Measurements from ENCODE around the gene KCNAB2. TPM values are rescaled to one million over a fixed set of nuclear protein-coding genes. Genes with fewer than 3 reads are reported as not detected.

KCNAB2 gene
- total RNA-seq, 4 donors from 2014 or later = 10.9 to 12.6 (median 11.7) TPM

- no peak for TF ChIP-seq POLR2AphosphoS5 (IDR thresholded peaks at IDR 0.05)
- no peak for TF ChIP-seq CTCF (IDR thresholded peaks at IDR 0.05)
- TF ChIP-seq EP300 (IDR thresholded peaks at IDR 0.05) = no peak
- TF ChIP-seq POLR2A (IDR thresholded peaks at IDR 0.05) = no peak
- peaks cover 0 to 9% (median 0%) of the 10 kb centered on the region in 3 donors for H3K4me1 ChIP-seq
- H3K27me3 ChIP-seq = peaks cover 2% of the 10 kb centered on the region
- H3K36me3 ChIP-seq = peaks cover 0 to 5% of the 10 kb centered on the region in 2 donors
- H3K4me3 ChIP-seq = no peak overlapping the region
- H3K9me3 ChIP-seq = no peaks in the 10 kb centered on the region
- WGBS, 2 donors (ENCODE audit: low coverage in 1 of 2) = 73 to 100% methylated on average over 1 to 4 of the region's 14 CpGs
- no peak for ATAC-seq
- no peak overlapping the region for H3K27ac ChIP-seq
Measured at GRCh38 chr1:6048179-6048867, 2.6 kb downstream of the KCNAB2 start.

GRCh38 chr1:6049419-6049818 lies 3.7 kb downstream of the KCNAB2 start:
- 89% methylated on average over 1 of the region's 6 CpGs; no CpG with 5 or more reads in 1 of the 2 donors for WGBS, 2 donors (ENCODE audit: low coverage in 1 of 2)
- Histone ChIP-seq H3K4me1 (peaks cover 0 to 10% (median 0%) of the 10 kb centered on the region in 3 donors), H3K27me3 (no peaks in the 10 kb centered on the region), H3K4me3 (no peak overlapping the region), H3K36me3 (no peaks in the 10 kb centered on the region), H3K27ac (no peak overlapping the region), H3K9me3 (no peaks in the 10 kb centered on the region)
- no peak for TF ChIP-seq POLR2AphosphoS5 (IDR thresholded peaks at IDR 0.05)
- TF ChIP-seq POLR2A (IDR thresholded peaks at IDR 0.05) = no peak
- no peak for TF ChIP-seq CTCF (IDR thresholded peaks at IDR 0.05)
- TF ChIP-seq EP300 (IDR thresholded peaks at IDR 0.05) = no peak
- ATAC-seq = no peak

- TF ChIP-seq POLR2A (IDR thresholded peaks at IDR 0.05) = no peak
- TF ChIP-seq EP300 (IDR thresholded peaks at IDR 0.05) = no peak
- no peak for TF ChIP-seq CTCF (IDR thresholded peaks at IDR 0.05)
- TF ChIP-seq POLR2AphosphoS5 (IDR thresholded peaks at IDR 0.05) = no peak
- 60% methylated on average over 2 of the region's 23 CpGs; no CpG with 5 or more reads in 1 of the 2 donors for WGBS, 2 donors (ENCODE audit: low coverage in 1 of 2)
- H3K9me3 ChIP-seq = no peaks in the 10 kb centered on the region
Measured at GRCh38 chr1:6051423-6051822, 5.7 kb downstream of the KCNAB2 start.

GRCh38 chr1:6052543-6053205 lies 7.0 kb downstream of the KCNAB2 start:
- no peaks in the 10 kb centered on the region for H3K27me3 ChIP-seq
- 3 to 5% methylated on average over 15 to 16 of the region's 16 CpGs for WGBS, 2 donors (ENCODE audit: low coverage in 1 of 2)
- peaks cover 0 to 13% (median 0%) of the 10 kb centered on the region in 3 donors for H3K4me1 ChIP-seq
- H3K9me3 ChIP-seq = no peaks in the 10 kb centered on the region
- TF ChIP-seq CTCF (IDR thresholded peaks at IDR 0.05) (peak in 3 of 4 experiments; percentile 20 to 46 (median 32)), EP300 (IDR thresholded peaks at IDR 0.05) (no peak), POLR2A (IDR thresholded peaks at IDR 0.05) (no peak), POLR2AphosphoS5 (IDR thresholded peaks at IDR 0.05) (no peak)
- H3K4me3 ChIP-seq = no peak overlapping the region
- no peak overlapping the region for H3K27ac ChIP-seq
- H3K36me3 ChIP-seq = no peaks in the 10 kb centered on the region
- ATAC-seq = peak; percentile 36

More at GRCh38 chr1:6051423-6051822, 5.7 kb downstream of the KCNAB2 start:
- ATAC-seq = no peak
- H3K27me3 ChIP-seq = no peaks in the 10 kb centered on the region
- peaks cover 0 to 10% (median 0%) of the 10 kb centered on the region in 3 donors for H3K4me1 ChIP-seq
- H3K4me3 ChIP-seq = no peak overlapping the region
- H3K36me3 ChIP-seq = no peaks in the 10 kb centered on the region
- H3K27ac ChIP-seq = no peak overlapping the region
